Neural progenitor cell (in vitro differentiated cells): ENCODE data around the gene DAAM2. TPM values are rescaled to one million over a fixed set of nuclear protein-coding genes. Genes with fewer than 3 reads are reported as not detected.

Experiments
- DNase-seq: peaks from one replicate; pipeline ENCODE4 v3.0.0-alpha.2; 2016; ENCODE audit warnings: low spot score
- H2AFZ ChIP-seq: fragments of 200-600 bp; sonication (generic); replicated peaks from 2 replicates; pipeline ENCODE4 v1.6.1; 2016; ENCODE audit warnings: antibody characterized with exemption
- H3F3A ChIP-seq: fragments of 200-600 bp; sonication (generic); 2 replicates; pipeline ENCODE4 v1.6.1; 2016; ENCODE audit warnings: antibody characterized with exemption, low read depth
- H3K27ac ChIP-seq: fragments of 200-600 bp; sonication (generic); 2 replicates; pipeline ENCODE4 v1.5.1; 2016; ENCODE audit warnings: mild to moderate bottlenecking
- H3K27me3 ChIP-seq: fragments of 200-600 bp; sonication (generic); 2 replicates; pipeline ENCODE4 v1.6.1; 2016; ENCODE audit warnings: mild to moderate bottlenecking, moderate library complexity
- H3K36me3 ChIP-seq: fragments of 200-600 bp; sonication (generic); 2 replicates; pipeline ENCODE4 v1.5.1; 2016
- H3K4me1 ChIP-seq: fragments of 200-600 bp; sonication (generic); 2 replicates; pipeline ENCODE4 v1.6.1; 2016; ENCODE audit warnings: mixed run types
- H3K4me2 ChIP-seq: fragments of 200-600 bp; sonication (generic); 2 replicates; pipeline ENCODE4 v1.6.1; 2016
- H3K4me3 ChIP-seq: fragments of 200-600 bp; sonication (generic); 2 replicates; pipeline ENCODE4 v1.5.1; 2016
- H3K79me2 ChIP-seq: fragments of 200-600 bp; sonication (generic); 2 replicates; pipeline ENCODE4 v1.6.1; 2016; ENCODE audit warnings: low read depth
- H3K9ac ChIP-seq: fragments of 200-600 bp; sonication (generic); 2 replicates; pipeline ENCODE4 v1.6.1; 2016
- H3K9me3 ChIP-seq: fragments of 200-600 bp; sonication (generic); 2 replicates; pipeline ENCODE4 v1.5.1; 2016; ENCODE audit warnings: low read depth
- H4K20me1 ChIP-seq: fragments of 200-600 bp; sonication (generic); 2 replicates; pipeline ENCODE4 v1.6.1; 2016; ENCODE audit warnings: low read depth
- H3K27ac Mint-ChIP-seq: 3 replicates; pipeline ENCODE4 v1.8.0; 2021; ENCODE audit warnings: mixed read lengths
- H3K27me3 Mint-ChIP-seq: 2 replicates; pipeline ENCODE4 v1.8.0; 2022; ENCODE audit warnings: low read depth, mild to moderate bottlenecking, inconsistent platforms, moderate library complexity, mixed read lengths; ENCODE audit not compliant: insufficient read depth
- H3K36me3 Mint-ChIP-seq: 3 replicates; pipeline ENCODE4 v1.8.0; 2021; ENCODE audit warnings: mixed read lengths
- H3K4me1 Mint-ChIP-seq: 3 replicates; pipeline ENCODE4 v1.8.0; 2021; ENCODE audit warnings: mixed read lengths
- H3K4me3 Mint-ChIP-seq: 3 replicates; pipeline ENCODE4 v1.8.0; 2021; ENCODE audit warnings: mild to moderate bottlenecking, moderate library complexity, mixed read lengths
- H3K9me3 Mint-ChIP-seq: 3 replicates; pipeline ENCODE4 v1.8.0; 2020; ENCODE audit warnings: mixed read lengths
- CTCF ChIP-seq: fragments of 200-600 bp; sonication (generic); IDR thresholded peaks from 2 replicates; pipeline ENCODE4 v1.5.1; 2017; ENCODE audit warnings: antibody characterized with exemption, mild to moderate bottlenecking
- EZH2 ChIP-seq: fragments of 200-600 bp; sonication (generic); IDR thresholded peaks from 2 replicates; pipeline ENCODE4 v1.6.1; 2017; ENCODE audit warnings: antibody characterized with exemption, mild to moderate bottlenecking, moderate library complexity
- EZH2phosphoT487 ChIP-seq: fragments of 200-600 bp; sonication (generic); IDR thresholded peaks from 2 replicates; pipeline ENCODE4 v1.6.1; 2017; ENCODE audit warnings: antibody characterized with exemption
- total RNA-seq: library from RNA; depleted of rRNA; stranded (reverse); fragments of >200 nt; gene quantifications from 2 replicates; pipeline ENCODE4 v1.2.3, GENCODE V29; 2015; ENCODE audit warnings: low replicate concordance

DAAM2 gene
- total RNA-seq, 1 donor from 2014 or later: 2.1 TPM

- no peaks in the 10 kb centered on the region for H4K20me1 ChIP-seq
- Mint-ChIP-seq H3K27me3 (no peaks in the 10 kb centered on the region), H3K36me3 (no peaks in the 10 kb centered on the region), H3K4me1 (peaks cover 19% of the 10 kb centered on the region), H3K4me3 (no peak overlapping the region), H3K27ac (no peak overlapping the region), H3K9me3 (no peaks in the 10 kb centered on the region)
- H2AFZ ChIP-seq: no peak overlapping the region
- H3K79me2 ChIP-seq: no peaks in the 10 kb centered on the region
- no peaks in the 10 kb centered on the region for H3K4me1 ChIP-seq
- no peaks in the 10 kb centered on the region for H3K9me3 ChIP-seq
- H3K36me3 ChIP-seq: no peaks in the 10 kb centered on the region
- H3K4me3 ChIP-seq: no peak overlapping the region
- no peak overlapping the region for H3K4me2 ChIP-seq
- no peak for DNase-seq
- H3K27ac ChIP-seq: no peak overlapping the region
- TF ChIP-seq EZH2 (no peak), CTCF (no peak), EZH2phosphoT487 (no peak)
- H3K27me3 ChIP-seq: no peaks in the 10 kb centered on the region
- no peaks in the 10 kb centered on the region for H3F3A ChIP-seq
- no peak overlapping the region for H3K9ac ChIP-seq
Observed at GRCh38 chr6:39803872-39804271, 11.7 kb downstream of the DAAM2 start.

GRCh38 chr6:39804466-39805065 lies 12.4 kb downstream of the DAAM2 start:
- no peak for TF ChIP-seq EZH2phosphoT487
- TF ChIP-seq CTCF: no peak
- TF ChIP-seq EZH2: no peak
- Mint-ChIP-seq H3K4me1 (peaks cover 20% of the 10 kb centered on the region), H3K9me3 (no peaks in the 10 kb centered on the region), H3K36me3 (no peaks in the 10 kb centered on the region), H3K27ac (no peak overlapping the region), H3K27me3 (no peaks in the 10 kb centered on the region), H3K4me3 (no peak overlapping the region)
- Histone ChIP-seq H2AFZ (no peak overlapping the region), H3K36me3 (no peaks in the 10 kb centered on the region), H4K20me1 (no peaks in the 10 kb centered on the region), H3K79me2 (no peaks in the 10 kb centered on the region), H3K27me3 (no peaks in the 10 kb centered on the region), H3K4me1 (no peaks in the 10 kb centered on the region), H3K9ac (no peak overlapping the region), H3K9me3 (no peaks in the 10 kb centered on the region), H3F3A (no peaks in the 10 kb centered on the region), H3K4me2 (no peak overlapping the region), H3K4me3 (no peak overlapping the region), H3K27ac (no peak overlapping the region)
- peak; percentile 36 for DNase-seq

DNA sequence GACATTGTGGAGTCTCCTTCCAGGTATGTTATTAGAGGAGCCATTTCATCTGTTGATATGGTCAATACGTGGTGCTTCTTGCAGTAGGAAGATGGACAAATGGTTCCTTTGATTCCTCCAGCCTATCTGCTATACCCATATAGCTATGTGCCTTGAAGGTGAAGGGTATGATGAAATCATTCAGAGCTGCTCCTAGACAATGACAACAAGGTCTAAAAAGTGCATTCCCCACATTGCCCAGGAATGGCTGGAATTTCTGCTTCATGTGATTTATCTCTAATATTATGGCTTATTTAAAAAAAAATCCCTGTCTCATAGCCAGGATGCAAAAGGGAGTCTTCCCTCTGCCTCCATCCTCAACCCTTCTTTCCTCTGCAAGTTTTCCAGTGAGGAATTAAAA lies 14.1 kb downstream of the DAAM2 start:
- no peak for TF ChIP-seq EZH2phosphoT487
- TF ChIP-seq CTCF: no peak
- TF ChIP-seq EZH2: no peak
- H3K4me1 ChIP-seq: no peaks in the 10 kb centered on the region
- no peak overlapping the region for H3K4me3 ChIP-seq
- Mint-ChIP-seq H3K27me3 (no peaks in the 10 kb centered on the region), H3K36me3 (no peaks in the 10 kb centered on the region), H3K27ac (no peak overlapping the region), H3K9me3 (no peaks in the 10 kb centered on the region), H3K4me1 (peaks cover 27% of the 10 kb centered on the region), H3K4me3 (no peak overlapping the region)
- H3K27ac ChIP-seq: no peak overlapping the region
- no peaks in the 10 kb centered on the region for H3K36me3 ChIP-seq
- H3K27me3 ChIP-seq: no peaks in the 10 kb centered on the region
- no peak for DNase-seq
- H3F3A ChIP-seq: no peaks in the 10 kb centered on the region
- no peak overlapping the region for H2AFZ ChIP-seq
- H3K9me3 ChIP-seq: no peaks in the 10 kb centered on the region
- no peaks in the 10 kb centered on the region for H3K79me2 ChIP-seq
- no peak overlapping the region for H3K4me2 ChIP-seq
- no peak overlapping the region for H3K9ac ChIP-seq
- no peaks in the 10 kb centered on the region for H4K20me1 ChIP-seq
